HepG2 (cell line): ENCODE measurements around the gene AIDA. TPM values are rescaled to one million over a fixed set of nuclear protein-coding genes. Genes with fewer than 3 reads are reported as not detected.

ENCODE experiments used
- AHR ChIP-seq: IDR thresholded peaks from 2 replicates; pipeline ENCODE4 v1.6.1; 2018; ENCODE audit warnings: missing genetic modification reagents, missing compliant biosample characterization
- CBX1 ChIP-seq: IDR thresholded peaks from one replicate; pipeline ENCODE4 v1.6.1; 2016; ENCODE audit warnings: antibody characterized with exemption, low read depth
- FIP1L1 ChIP-seq: fragments of 200-400 bp; formaldehyde crosslinking; IDR thresholded peaks from 2 replicates; pipeline ENCODE4 v1.6.1; 2018; ENCODE audit warnings: low read depth, mild to moderate bottlenecking, low read length, moderate library complexity, borderline replicate concordance; ENCODE audit not compliant: insufficient read depth
- FOXC1 ChIP-seq: sonication (generic); formaldehyde crosslinking; IDR thresholded peaks from 2 replicates; pipeline ENCODE4 v1.8.0; 2022; ENCODE audit warnings: mild to moderate bottlenecking, missing genetic modification reagents, borderline replicate concordance
- HINFP ChIP-seq: sonication (generic); formaldehyde crosslinking; IDR thresholded peaks from 2 replicates; pipeline ENCODE4 v1.4.0; 2020; ENCODE audit warnings: low read depth, mild to moderate bottlenecking, missing genetic modification reagents
- MEIS2 ChIP-seq: sonication (generic); formaldehyde crosslinking; IDR thresholded peaks from 2 replicates; pipeline ENCODE4 v1.9.0; 2021; ENCODE audit warnings: mild to moderate bottlenecking, missing genetic modification reagents
- NFIB ChIP-seq: sonication (generic); formaldehyde crosslinking; IDR thresholded peaks from 2 replicates; pipeline ENCODE4 v1.9.0; 2021; ENCODE audit warnings: missing genetic modification reagents, mild to moderate bottlenecking, borderline replicate concordance
- POLR2AphosphoS2 ChIP-seq: IDR thresholded peaks from 2 replicates; pipeline ENCODE4 v1.6.1; 2011; ENCODE audit warnings: low read depth, low read length, improper control_type of control experiment
- POLR2AphosphoS5 ChIP-seq: IDR thresholded peaks from 2 replicates; pipeline ENCODE4 v1.6.1; 2012; ENCODE audit warnings: low read depth, low read length
- RAD51 ChIP-seq: fragments of 450-650 bp; IDR thresholded peaks from 2 replicates; pipeline ENCODE4 v1.6.1; 2016; ENCODE audit warnings: borderline replicate concordance
- SOX13 ChIP-seq, 3 experiments: fragments of 450-650 bp in 1 of 3; sonication (generic) in 1 of 3; formaldehyde crosslinking in 1 of 3; IDR thresholded peaks in 2 of 3; conservative IDR thresholded peaks in 1 of 3; 2 replicates each; pipeline versions ENCODE4 v1.5.0 to v1.6.1; 2016 to 2020; ENCODE audit warnings: antibody characterized with exemption in 1 of 3, mild to moderate bottlenecking in 1 of 3, missing compliant biosample characterization in 1 of 3, missing genetic modification reagents in 1 of 3, moderate library complexity in 1 of 3
- ZBTB44 ChIP-seq: sonication (generic); formaldehyde crosslinking; IDR thresholded peaks from 2 replicates; pipeline ENCODE4 v1.4.0; 2020; ENCODE audit warnings: missing genetic modification reagents
- ZBTB46 ChIP-seq: sonication (generic); formaldehyde crosslinking; IDR thresholded peaks from 2 replicates; pipeline ENCODE4 v1.4.0; 2020; ENCODE audit warnings: mild to moderate bottlenecking, missing genetic modification reagents, borderline replicate concordance
- ZNF510 ChIP-seq: sonication (generic); formaldehyde crosslinking; IDR thresholded peaks from 2 replicates; pipeline ENCODE4 v1.4.0; 2020; ENCODE audit warnings: low read depth, mild to moderate bottlenecking, missing genetic modification reagents
- ZNF646 ChIP-seq: sonication (generic); formaldehyde crosslinking; IDR thresholded peaks from 2 replicates; pipeline ENCODE4 v1.9.0; 2021; ENCODE audit warnings: mild to moderate bottlenecking, missing genetic modification reagents
- polyA plus RNA-seq, 8 experiments: library from polyadenylated mRNA; depleted of rRNA in 3 of 8; stranded (reverse) in 7 of 8; unstranded in 1 of 8; fragments of >200 nt; fragmentation: Illumina TruSeq in 4 of 8; extraction: Trizol in 4 of 8; gene quantifications; 2 replicates each; pipeline versions ENCODE4 v1.2.1 to v1.2.3, GENCODE V29; 2011 to 2016; ENCODE audit warnings: low read depth in 4 of 8, missing spikeins in 1 of 8, mixed read lengths in 1 of 8; ENCODE audit not compliant: insufficient read depth in 1 of 8
- total RNA-seq, 5 experiments: library from RNA; depleted of rRNA; stranded (reverse); fragments of >200 nt; fragmentation: Illumina TruSeq; extraction: Trizol; gene quantifications; 2 replicates each; pipeline ENCODE4 v1.2.3, GENCODE V29; 2016; ENCODE audit warnings: low read depth in 1 of 5

The AIDA gene
- total and polyA plus RNA-seq, 2 of the 13 experiments (the other 11 are each of a cell fraction or from before 2014, with no cell fraction given), result 17.5 to 35.4 TPM

GRCh38 chr1:222713091-222713961 is 1.0 kb upstream of the AIDA start (continued):
- TF ChIP-seq SOX13 (IDR thresholded peaks at IDR 0.05) (no peak), SOX13 (CRISPR knock-in tag; conservative IDR thresholded peaks at IDR 0.05 in 1 of 2, IDR thresholded peaks at IDR 0.05 in 1 of 2) (no peak; a peak in 1 of 4 replicates), ZNF646 (CRISPR knock-in tag) (no peak), RAD51 (no peak), CBX1 (no peak), ZBTB44 (CRISPR knock-in tag) (no peak), POLR2AphosphoS2 (peak; percentile 82; the same call in 1 of the 2 replicates), ZNF510 (CRISPR knock-in tag) (no peak), MEIS2 (CRISPR knock-in tag) (peak; percentile 59; the same call in 1 of the 2 replicates), POLR2AphosphoS5 (peak; percentile 81), FOXC1 (CRISPR knock-in tag) (no peak), FIP1L1 (no peak), NFIB (CRISPR knock-in tag) (no peak), AHR (CRISPR knock-in tag) (0 out of 2 replicates have a peak, but pooled peaks have one; percentile 44), HINFP (no peak), ZBTB46 (no peak)
